K562 (cell line): Measurements from ENCODE around the gene SPEG. TPM values are rescaled to one million over a fixed set of nuclear protein-coding genes. Genes with fewer than 3 reads are reported as not detected.

Experiments
- CAMTA2 ChIP-seq: fragments of 250-450 bp; sonication (Bioruptor Pico); conservative IDR thresholded peaks from 2 replicates; pipeline ENCODE4 v1.5.1; 2022
- CBX5 ChIP-seq: IDR thresholded peaks from 2 replicates; pipeline ENCODE4 v1.6.1; 2014; ENCODE audit warnings: low read depth, borderline replicate concordance
- CSDE1 ChIP-seq, 2 experiments: fragments of 450-650 bp; IDR thresholded peaks; 2 replicates each; pipeline ENCODE4 v1.6.1; 2016; ENCODE audit warnings: mild to moderate bottlenecking in 1 of 2
- DPF2 ChIP-seq: fragments of 450-650 bp; IDR thresholded peaks from 2 replicates; pipeline ENCODE4 v1.6.1; 2016
- E2F3 ChIP-seq: fragments of 250-450 bp; sonication (Bioruptor Pico); IDR thresholded peaks from 2 replicates; pipeline ENCODE4 v1.4.0; 2020; ENCODE audit warnings: mild to moderate bottlenecking
- EP300 ChIP-seq: IDR thresholded peaks from 2 replicates; pipeline ENCODE4 v1.6.1; 2012; ENCODE audit warnings: low read length, improper control_type of control experiment
- FOXP1 ChIP-seq: sonication (generic); formaldehyde crosslinking; IDR thresholded peaks from 2 replicates; pipeline ENCODE4 v1.8.0; 2022; ENCODE audit warnings: mild to moderate bottlenecking, missing genetic modification reagents
- HCFC1 ChIP-seq: IDR thresholded peaks from 2 replicates; pipeline ENCODE4 v1.6.1; 2012; ENCODE audit warnings: low read depth, low read length, improper control_type of control experiment
- HMBOX1 ChIP-seq: sonication (generic); IDR thresholded peaks from 2 replicates; pipeline ENCODE4 v1.6.1; 2016
- HMGXB4 ChIP-seq: sonication (generic); formaldehyde crosslinking; IDR thresholded peaks from 2 replicates; pipeline ENCODE4 v1.8.1; 2023; ENCODE audit warnings: mild to moderate bottlenecking, missing genetic modification reagents
- HOMEZ ChIP-seq: fragments of 250-450 bp; sonication (Bioruptor Pico); IDR thresholded peaks from 2 replicates; pipeline ENCODE4 v1.4.0; 2020; ENCODE audit warnings: mild to moderate bottlenecking, moderate library complexity
- HOXB6 ChIP-seq: fragments of 250-450 bp; sonication (Bioruptor Pico); IDR thresholded peaks from 2 replicates; pipeline ENCODE4 v1.5.1; 2022; ENCODE audit warnings: mild to moderate bottlenecking, borderline replicate concordance
- MCM3 ChIP-seq: fragments of 450-650 bp; IDR thresholded peaks from 2 replicates; pipeline ENCODE4 v1.6.1; 2016
- POLR2A ChIP-seq: fragments of 450-650 bp; conservative IDR thresholded peaks from 2 replicates; pipeline ENCODE4 v1.6.1; 2016
- RBM25 ChIP-seq: fragments of 200-400 bp; formaldehyde crosslinking; IDR thresholded peaks from 2 replicates; pipeline ENCODE4 v1.6.1; 2018; ENCODE audit warnings: low read length, low read depth, moderate library complexity; ENCODE audit not compliant: severe bottlenecking
- RFX7 ChIP-seq: fragments of 250-450 bp; sonication (Bioruptor Pico); IDR thresholded peaks from 2 replicates; pipeline ENCODE4 v1.5.1; 2021; ENCODE audit warnings: mild to moderate bottlenecking
- SAFB ChIP-seq: fragments of 200-400 bp; formaldehyde crosslinking; IDR thresholded peaks from 2 replicates; pipeline ENCODE4 v1.6.1; 2017; ENCODE audit warnings: low read depth, low read length, borderline replicate concordance
- SMAD2 ChIP-seq: fragments of 150-350 bp; IDR thresholded peaks from 2 replicates; pipeline ENCODE4 v1.6.1; 2014; ENCODE audit warnings: low read depth, mild to moderate bottlenecking, low read length
- SNRNP70 ChIP-seq: fragments of 200-400 bp; formaldehyde crosslinking; optimal IDR thresholded peaks from 2 replicates; pipeline ENCODE3; 2017; ENCODE audit warnings: low read depth, low read length
- TFAM ChIP-seq: fragments of 250-450 bp; sonication (Bioruptor Pico); conservative IDR thresholded peaks from 2 replicates; pipeline ENCODE4 v1.5.0; 2021; ENCODE audit warnings: mild to moderate bottlenecking, moderate library complexity
- THAP7 ChIP-seq: fragments of 250-450 bp; sonication (Bioruptor Pico); IDR thresholded peaks from 2 replicates; pipeline ENCODE4 v1.5.0; 2021
- WHSC1 ChIP-seq: IDR thresholded peaks from one replicate; pipeline ENCODE4 v1.6.1; 2012; ENCODE audit warnings: low read length, control low read depth, inconsistent platforms
- ZNF12 ChIP-seq: sonication (generic); formaldehyde crosslinking; IDR thresholded peaks from 2 replicates; pipeline ENCODE4 v1.4.0; 2020; ENCODE audit warnings: mild to moderate bottlenecking, missing genetic modification reagents
- ZNF436 ChIP-seq: fragments of 250-450, 450-650 bp; sonication (Bioruptor Pico); formaldehyde crosslinking; IDR thresholded peaks from 2 replicates; pipeline ENCODE4 v1.7.0; 2020; ENCODE audit warnings: mild to moderate bottlenecking
- ZNF76 ChIP-seq: fragments of 250-450 bp; sonication (Bioruptor Pico); IDR thresholded peaks from 2 replicates; pipeline ENCODE4 v1.4.0; 2020; ENCODE audit warnings: mild to moderate bottlenecking, moderate library complexity, borderline replicate concordance
- polyA plus RNA-seq, 8 experiments: library from polyadenylated mRNA; depleted of rRNA in 4 of 8; stranded (reverse) in 5 of 8; unstranded in 3 of 8; fragments of >200 nt; fragmentation: Nextera tagmentation in 2 of 8; fragmentation: Illumina TruSeq in 1 of 8; extraction: Ambion mirVana in 2 of 8; extraction: Trizol in 1 of 8; gene quantifications; 2 replicates each; pipeline versions ENCODE4 v1.2.1 to v1.2.3, GENCODE V29; 2011 to 2014; ENCODE audit warnings: inconsistent platforms in 1 of 8, missing spikeins in 1 of 8
- total RNA-seq, 7 experiments: library from RNA; depleted of rRNA in 6 of 7; stranded (reverse); fragments of >200 nt in 6 of 7; fragmentation: Illumina TruSeq in 2 of 7; extraction: Trizol in 2 of 7; gene quantifications; 2 replicates each; pipeline versions ENCODE4 v1.2.1 to v1.2.3, GENCODE V29; 2011 to 2021; ENCODE audit warnings: low replicate concordance in 1 of 7
- TF ChIP-seq, protein P1 (sequence below): fragments of 450-650 bp; formaldehyde crosslinking; IDR thresholded peaks from 2 replicates; pipeline ENCODE4 v1.4.0; 2020; ENCODE audit warnings: mild to moderate bottlenecking

Gene SPEG
- total and polyA plus RNA-seq, 9 of the 15 experiments (the other 6 are each of a cell fraction or from before 2014, with no cell fraction given), result 0.49 to 8.7 (median 3.0) TPM

DNA sequence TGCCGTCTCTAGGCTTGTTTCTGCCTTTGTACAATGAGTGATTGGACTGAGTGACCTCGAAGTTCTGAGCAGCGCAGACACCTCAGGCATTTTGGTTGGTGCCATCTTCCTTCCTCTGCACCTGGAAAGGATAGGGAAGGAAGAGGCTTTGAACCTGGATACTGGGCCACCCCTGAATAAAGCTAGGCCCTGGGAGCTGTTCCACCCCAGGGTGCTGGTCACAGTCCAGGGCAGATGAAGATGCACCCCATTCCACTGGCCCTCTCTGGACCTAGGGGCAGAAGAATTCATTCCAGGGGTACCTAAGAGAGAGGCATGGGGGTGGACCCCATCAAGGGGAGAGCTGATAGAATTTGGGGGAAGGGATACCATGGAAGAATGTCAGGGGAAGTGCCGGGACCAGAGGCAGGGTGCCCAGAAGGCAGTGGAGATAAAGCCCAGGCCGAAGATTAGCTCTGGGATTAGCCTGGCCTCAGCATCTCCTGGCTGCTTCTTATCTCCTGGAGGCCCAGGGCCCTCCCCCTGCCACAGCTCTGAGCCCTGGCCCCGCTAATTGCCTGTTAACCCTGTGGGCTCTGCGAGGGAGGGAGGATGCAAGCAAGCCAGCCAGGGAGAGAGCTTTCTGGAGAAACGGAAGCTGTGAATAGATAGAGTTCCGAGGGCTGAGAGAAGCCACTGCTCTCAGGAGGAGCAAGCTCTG, 91.0 kb downstream of the SPEG start (continued):
- TF ChIP-seq HMGXB4 (CRISPR knock-in tag) (no peak), POLR2A (no peak), RBM25 (no peak), ZNF76 (CRISPR knock-in tag) (peak; percentile 53; the same call in 1 of the 2 replicates), HOXB6 (no peak), ZNF12 (CRISPR knock-in tag) (no peak), THAP7 (CRISPR knock-in tag) (no peak), EP300 (peak; percentile 93), CAMTA2 (CRISPR knock-in tag) (no peak), E2F3 (no peak), ZNF436 (CRISPR knock-in tag) (no peak), FOXP1 (CRISPR knock-in tag) (no peak), SMAD2 (no peak), HOMEZ (CRISPR knock-in tag) (no peak), HCFC1 (no peak), CSDE1 (IDR thresholded peaks at IDR 0.05) (0 out of 4 replicates have a peak, but pooled peaks of 1 of the 2 experiments have one; percentile 37), RFX7 (CRISPR knock-in tag) (no peak), DPF2 (peak; percentile 95), HMBOX1 (peak; percentile 51), WHSC1 (no peak), MCM3 (no peak), CBX5 (no peak), SNRNP70 (no peak), TFAM (no peak), SAFB (no peak)
- TF ChIP-seq, protein P1, sequence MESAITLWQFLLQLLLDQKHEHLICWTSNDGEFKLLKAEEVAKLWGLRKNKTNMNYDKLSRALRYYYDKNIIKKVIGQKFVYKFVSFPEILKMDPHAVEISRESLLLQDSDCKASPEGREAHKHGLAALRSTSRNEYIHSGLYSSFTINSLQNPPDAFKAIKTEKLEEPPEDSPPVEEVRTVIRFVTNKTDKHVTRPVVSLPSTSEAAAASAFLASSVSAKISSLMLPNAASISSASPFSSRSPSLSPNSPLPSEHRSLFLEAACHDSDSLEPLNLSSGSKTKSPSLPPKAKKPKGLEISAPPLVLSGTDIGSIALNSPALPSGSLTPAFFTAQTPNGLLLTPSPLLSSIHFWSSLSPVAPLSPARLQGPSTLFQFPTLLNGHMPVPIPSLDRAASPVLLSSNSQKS (CRISPR knock-in tag), result no peak
